LNCaP clone FGC (cell line): ENCODE measurements around the gene TEAD1.

Experiments used
- DNase-seq: peaks from one replicate; pipeline ENCODE4 v3.0.0-alpha.2; 2011; ENCODE audit warnings: low read depth
- H3K4me3 ChIP-seq: 2 replicates; pipeline ENCODE4 v1.5.1; 2011; ENCODE audit warnings: mild to moderate bottlenecking, low read depth, low read length, control low read depth
- TF ChIP-seq, protein P1 (sequence below): IDR thresholded peaks from 2 replicates; pipeline ENCODE4 v1.5.1; 2012; ENCODE audit warnings: mild to moderate bottlenecking; ENCODE audit not compliant: control insufficient read depth, insufficient read depth; ENCODE audit errors: extremely low read depth

The TEAD1 gene

DNA sequence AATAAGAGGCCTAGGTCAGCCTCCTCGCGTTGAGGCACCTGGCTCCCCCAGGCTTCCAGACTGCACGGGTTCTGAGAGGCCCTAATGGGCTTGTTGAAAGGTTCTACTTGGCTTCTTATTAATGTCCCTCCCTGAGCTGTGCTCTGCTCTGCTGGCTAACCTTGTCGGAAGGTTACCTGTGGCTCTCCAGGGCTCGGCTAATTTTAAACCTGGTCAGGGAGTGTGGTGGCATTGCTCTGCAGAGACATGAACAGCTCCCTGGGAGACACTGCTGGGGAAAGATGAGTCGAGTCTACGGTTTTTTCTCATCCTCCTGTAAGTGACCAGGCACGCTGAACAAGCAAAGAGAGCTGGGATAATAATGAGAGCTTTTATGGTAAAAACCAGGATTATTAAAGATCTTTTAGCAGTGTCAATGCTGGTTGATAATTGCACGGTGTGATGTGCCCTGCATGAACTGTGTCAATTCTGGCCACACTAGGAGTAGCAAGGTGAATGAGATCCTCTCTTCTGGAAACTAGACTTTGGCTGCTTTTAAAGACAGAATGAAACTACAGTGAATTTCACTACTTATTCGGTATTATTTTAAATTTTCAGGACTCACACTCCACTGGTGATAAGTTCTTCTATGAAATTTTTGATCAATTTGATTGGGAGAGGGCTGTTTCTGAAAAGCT, 70.7 kb downstream of the TEAD1 start:
- DNase-seq, result no peak
- H3K4me3 ChIP-seq, result no peak overlapping the region
- TF ChIP-seq, protein P1, sequence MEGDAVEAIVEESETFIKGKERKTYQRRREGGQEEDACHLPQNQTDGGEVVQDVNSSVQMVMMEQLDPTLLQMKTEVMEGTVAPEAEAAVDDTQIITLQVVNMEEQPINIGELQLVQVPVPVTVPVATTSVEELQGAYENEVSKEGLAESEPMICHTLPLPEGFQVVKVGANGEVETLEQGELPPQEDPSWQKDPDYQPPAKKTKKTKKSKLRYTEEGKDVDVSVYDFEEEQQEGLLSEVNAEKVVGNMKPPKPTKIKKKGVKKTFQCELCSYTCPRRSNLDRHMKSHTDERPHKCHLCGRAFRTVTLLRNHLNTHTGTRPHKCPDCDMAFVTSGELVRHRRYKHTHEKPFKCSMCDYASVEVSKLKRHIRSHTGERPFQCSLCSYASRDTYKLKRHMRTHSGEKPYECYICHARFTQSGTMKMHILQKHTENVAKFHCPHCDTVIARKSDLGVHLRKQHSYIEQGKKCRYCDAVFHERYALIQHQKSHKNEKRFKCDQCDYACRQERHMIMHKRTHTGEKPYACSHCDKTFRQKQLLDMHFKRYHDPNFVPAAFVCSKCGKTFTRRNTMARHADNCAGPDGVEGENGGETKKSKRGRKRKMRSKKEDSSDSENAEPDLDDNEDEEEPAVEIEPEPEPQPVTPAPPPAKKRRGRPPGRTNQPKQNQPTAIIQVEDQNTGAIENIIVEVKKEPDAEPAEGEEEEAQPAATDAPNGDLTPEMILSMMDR, result no peak

DNA sequence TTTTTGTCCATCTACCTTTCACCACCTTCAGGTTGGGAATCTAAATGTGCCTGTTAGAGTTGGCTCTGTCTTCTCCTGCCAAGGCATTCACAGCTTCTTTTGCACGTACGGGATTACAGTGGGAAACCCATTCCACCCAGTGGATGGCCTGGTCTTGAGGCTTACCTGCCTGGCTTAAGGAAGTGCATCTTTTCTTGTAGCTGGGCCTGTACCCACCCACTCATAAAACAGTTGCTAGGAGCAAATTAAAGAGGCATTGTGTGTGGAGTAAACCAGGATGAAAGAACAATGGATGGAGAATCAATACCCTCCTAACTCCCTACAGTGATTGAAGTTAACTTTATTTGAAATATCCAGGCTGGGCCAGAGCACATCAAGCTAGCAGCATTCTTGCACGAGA, 71.6 kb downstream of the TEAD1 start:
- H3K4me3 ChIP-seq, result no peak overlapping the region
- DNase-seq, result no peak
- TF ChIP-seq, protein P1, result no peak

DNA sequence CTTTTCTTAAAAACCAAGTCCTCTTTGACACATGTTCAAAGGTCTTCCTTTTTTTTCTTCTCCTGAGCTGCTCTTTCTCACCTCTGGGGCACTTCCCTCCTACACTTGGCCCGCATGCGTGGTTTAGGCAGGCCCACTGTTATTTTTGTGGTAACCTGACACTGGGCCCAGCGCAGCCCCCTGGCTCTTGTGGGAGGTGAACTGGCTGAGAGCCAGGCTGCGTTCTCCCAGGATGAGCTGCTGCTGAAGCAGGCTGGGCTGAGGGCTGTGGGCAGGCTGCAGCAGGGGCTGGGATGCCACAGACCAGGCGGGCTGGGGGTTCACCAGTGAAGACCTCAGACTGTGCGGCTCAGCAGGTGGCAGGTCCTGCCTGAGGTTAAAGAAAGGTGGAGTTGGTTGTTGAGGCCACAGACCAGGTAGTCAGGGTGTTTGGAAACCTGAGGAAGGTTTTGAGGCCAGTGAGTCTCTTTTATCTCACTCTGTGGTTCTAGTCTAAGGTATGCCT, 72.4 kb downstream of the TEAD1 start:
- no peak for DNase-seq
- no peak overlapping the region for H3K4me3 ChIP-seq

DNA sequence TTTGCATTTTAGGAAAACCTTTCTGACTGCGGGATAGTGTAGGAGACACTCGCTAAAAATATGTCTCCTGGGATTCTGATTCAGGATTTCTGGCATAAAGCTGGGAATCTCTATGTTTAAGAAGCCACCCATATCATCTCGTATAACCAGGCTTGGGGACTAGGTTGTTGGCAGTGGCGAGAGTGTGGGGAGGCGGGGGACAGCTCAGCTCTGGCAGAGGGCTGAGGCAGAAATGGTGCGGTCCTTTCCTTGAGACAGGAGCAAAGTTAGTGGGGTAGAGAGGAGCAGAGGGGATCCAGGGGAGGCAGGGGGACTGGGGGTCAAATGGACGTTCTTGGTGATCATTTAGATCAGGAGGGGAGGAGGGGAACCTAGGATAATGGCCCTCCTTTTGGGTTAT, 74.3 kb downstream of the TEAD1 start:
- TF ChIP-seq, protein P1, result no peak

More for the DNA sequence above, 72.4 kb downstream of the TEAD1 start:
- TF ChIP-seq, protein P1, result no peak

DNA sequence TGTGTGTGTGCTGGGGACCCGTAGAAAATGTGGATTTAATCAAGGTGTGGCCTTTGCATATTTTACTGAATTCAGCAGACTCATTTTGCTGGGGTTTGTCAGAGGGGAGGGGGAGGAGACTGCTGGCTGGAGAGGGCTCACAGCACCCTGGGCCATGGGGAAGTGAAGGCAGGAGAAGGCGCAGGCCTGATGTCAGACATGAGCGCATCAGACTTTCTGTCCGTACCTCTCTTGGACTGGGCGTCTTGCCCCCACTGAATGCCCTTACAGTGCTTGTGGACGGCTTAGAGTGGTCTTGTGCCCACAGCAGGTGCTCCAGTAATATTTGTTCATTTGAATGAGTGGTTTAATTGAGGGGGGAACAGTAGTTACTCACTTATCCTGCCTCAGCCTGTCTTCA, 75.2 kb downstream of the TEAD1 start:
- no peak for DNase-seq
- TF ChIP-seq, protein P1, result no peak
- no peak overlapping the region for H3K4me3 ChIP-seq

More for the DNA sequence above, 74.3 kb downstream of the TEAD1 start:
- no peak overlapping the region for H3K4me3 ChIP-seq
- DNase-seq, result no peak

DNA sequence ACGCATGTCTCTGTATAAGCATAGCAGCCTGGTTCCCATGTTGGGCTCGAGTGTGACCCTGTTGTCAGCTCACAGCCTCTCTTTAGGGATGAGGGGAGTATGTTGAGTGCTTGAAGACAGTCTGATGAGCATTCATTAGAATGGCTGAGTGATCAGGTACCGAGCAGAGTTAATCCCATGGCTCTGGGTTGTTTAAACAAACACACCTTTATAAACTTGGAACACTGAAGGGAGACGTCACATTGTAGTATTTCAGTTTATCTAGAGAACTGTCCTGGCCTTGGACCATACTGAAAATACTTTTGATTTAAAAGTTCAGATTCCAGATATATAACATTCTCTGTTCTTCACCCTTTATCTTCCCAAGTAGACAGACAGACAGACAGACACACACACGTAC, 76.0 kb downstream of the TEAD1 start:
- TF ChIP-seq, protein P1, result no peak
- DNase-seq, result no peak
- H3K4me3 ChIP-seq, result no peak overlapping the region
